DMS 273 treated with DMSO at 0.1 percent for 48 hours (cell line): ENCODE measurements around the gene SLC8A1.
A peak's percentile ranks its signal among the peaks of the same experiment; 100 is the strongest.

ENCODE experiments used
- DNase-seq: peaks from one replicate; lab custom pipeline; 2025; lab: John Stamatoyannopoulos, UW

Gene SLC8A1

DNA sequence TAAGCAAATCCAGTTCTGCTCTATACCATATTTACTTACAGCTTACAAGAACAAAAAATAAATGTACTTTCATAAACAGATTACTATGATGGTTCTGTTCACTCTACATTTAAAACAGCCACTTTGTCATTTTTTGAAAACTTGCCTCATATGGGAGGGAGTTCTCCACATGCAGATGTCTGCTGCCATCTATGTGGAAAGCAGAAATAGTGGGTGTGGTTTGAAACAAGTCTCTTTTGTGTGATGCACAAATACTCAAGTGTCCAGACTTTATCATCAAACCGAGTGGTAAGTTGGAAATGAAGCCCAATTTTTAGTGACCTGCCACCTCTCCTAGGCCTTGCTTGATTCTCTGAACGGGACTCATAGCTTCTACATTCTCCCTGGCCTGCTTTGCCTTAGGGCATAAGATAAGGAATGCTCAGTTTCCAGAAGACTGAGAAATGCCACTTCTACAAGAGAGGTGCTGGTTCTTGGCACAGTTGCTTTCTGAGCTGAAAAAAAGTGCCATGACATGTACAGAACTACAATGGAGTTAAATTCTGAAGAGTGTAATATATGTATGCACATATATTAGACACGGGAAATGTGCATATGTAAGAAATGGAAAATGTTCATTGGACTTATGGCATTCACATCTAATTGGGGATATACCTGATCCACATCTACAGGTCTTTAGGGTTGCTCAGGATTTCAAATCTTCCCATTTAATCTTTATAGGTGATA lies 221.0 kb downstream of the SLC8A1 start:
- DNase-seq: no peak

DNA sequence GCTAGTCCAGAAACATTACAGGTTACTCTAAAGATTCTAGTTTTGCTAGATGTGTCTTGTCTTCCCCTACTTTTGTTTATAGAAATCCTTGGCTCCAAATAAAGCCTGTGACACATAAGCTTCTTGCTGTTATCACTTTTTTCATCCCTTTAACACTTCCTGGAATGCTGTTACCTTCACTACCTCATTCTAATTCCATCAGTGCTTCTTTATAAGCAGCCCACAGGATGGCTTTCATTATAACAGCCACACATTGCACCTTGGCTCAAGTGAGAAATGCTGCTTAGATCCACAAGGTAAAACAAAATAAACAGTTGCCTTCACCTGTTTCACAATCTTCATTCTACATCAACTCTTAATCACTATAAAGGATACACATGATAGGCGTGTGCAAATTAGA lies 221.7 kb downstream of the SLC8A1 start:
- DNase-seq: no peak

DNA sequence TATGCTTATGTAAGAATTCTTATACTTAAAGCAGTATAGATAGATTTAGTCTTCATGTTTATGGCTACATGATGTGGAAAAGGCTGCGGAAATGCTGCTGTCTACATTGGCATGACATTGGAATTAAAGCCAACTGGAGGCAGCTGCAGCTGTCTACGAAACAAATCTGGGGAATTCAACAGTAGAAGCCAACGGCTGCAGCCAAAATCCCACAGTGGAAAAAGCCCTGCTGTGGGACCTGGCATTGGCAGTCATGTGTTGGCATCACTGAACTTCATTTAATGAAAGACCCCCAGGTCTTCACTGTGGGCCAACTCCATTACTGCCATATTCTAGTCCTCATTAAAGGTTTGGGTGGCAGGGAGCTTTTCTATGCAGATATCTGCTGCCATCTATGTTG lies 223.6 kb downstream of the SLC8A1 start:
- no peak for DNase-seq

DNA sequence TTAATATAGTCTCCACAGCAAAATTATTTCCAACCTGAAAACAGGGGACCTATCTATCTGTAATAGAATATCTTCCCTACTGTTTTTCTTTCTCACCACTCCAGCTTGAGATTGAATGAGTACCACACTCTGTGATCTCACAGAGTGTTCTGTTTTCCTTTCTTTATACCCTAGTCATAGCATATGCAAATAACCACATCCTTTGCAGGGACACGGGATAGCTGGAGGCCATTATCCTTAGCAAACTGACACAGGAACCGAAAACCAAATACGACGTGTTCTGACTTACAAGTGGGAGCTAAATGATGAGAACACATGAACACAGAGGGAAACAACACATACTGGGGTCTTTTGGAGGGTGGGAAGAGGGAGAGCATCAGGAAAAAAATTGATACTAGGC lies 224.7 kb downstream of the SLC8A1 start:
- DNase-seq: no peak

DNA sequence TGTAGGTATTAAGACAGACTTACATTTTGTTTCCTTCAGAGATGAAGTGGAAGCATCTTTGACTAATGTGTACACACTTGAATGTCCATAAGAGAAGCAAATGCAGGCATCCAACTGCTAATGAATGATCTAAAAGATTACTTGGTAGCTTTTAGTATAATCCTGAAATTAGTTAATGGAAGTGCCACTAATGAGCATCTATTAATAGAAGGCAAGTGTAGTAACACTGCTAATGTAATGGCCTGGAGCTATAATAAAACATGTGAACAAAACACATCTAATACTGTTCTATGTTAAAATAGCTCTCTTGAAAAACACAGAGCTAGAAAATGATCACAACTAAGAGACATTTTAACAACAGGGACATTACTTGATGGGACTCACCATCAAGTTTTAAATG lies 225.3 kb downstream of the SLC8A1 start:
- no peak for DNase-seq

DNA sequence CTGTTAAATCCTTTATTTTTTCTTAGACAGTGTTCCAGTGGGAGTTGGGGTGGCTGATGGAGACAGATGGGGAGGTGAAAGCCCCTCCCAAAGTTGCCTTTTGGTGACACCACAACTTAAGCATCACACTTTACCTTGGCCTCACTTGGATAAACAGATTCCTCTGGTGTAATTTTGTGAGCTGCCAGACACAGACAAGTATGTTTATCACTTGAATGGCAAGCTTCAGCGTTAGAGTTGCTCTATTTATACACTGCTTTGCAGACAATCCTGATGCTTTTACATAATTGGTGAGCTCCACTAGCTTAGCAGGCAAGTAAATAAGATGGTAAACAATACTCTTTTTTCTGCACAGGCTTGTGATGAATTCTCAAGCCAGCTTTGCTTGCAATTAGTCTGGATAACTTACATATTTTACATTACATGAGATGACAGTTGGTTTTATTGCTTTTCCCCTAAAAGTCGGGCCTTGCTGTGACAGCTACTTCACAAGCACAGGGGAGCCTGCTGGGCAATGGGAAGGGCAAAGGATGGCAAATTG lies 226.2 kb downstream of the SLC8A1 start:
- no peak for DNase-seq

DNA sequence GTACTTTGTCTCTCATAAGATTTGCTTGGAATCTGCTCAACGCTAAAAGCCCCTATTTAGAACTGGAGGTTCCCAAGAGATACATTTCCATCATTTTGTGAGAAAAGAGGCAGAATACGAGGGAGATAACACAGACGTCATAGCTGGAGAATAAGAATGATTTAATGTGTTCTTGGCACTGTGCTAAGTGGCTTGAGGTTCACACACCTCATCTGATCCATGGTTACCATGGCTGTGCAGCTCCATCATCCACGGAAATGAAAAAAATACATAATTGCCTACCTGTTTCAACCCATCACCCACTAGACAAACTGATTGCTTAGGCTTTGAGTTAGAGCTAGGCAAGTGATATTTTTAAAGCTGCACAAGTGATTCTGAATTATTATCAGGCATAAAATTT lies 227.6 kb downstream of the SLC8A1 start:
- no peak for DNase-seq

DNA sequence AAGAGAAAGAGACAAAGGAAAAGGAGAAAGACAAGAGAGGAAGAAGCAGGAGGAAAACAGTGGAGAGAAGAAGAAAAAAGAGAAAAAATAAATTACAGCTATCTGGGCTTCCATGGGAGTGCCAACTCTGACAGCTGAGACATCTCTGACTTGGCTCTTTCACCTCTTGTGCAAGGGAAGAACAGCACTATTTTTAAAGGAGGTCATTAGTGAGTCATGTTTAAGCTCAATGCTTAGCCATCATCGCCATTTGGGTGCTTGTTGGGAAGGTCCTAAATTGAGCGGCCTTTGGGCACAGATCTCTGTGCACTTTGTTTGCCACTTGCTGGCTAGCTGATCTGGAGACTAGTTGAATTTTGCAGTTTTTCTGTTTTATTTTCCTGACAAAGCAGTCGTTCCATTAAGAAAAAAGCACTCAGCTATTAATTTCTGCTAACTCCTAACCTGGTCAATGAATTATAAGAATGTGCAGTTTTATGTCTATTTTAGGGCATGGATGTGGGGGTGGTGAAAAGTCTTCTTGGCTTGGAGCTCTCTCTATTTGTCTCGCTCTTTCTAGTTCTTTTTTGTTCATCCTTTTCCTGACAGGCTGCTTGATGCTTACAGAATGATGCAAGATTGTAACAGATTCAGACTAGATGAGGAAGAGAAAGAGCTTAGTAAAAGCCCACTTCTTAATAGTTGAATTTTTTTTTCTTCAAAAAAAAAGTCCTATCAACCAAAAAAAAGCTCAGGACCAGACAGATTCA lies 231.5 kb downstream of the SLC8A1 start:
- no peak for DNase-seq

DNA sequence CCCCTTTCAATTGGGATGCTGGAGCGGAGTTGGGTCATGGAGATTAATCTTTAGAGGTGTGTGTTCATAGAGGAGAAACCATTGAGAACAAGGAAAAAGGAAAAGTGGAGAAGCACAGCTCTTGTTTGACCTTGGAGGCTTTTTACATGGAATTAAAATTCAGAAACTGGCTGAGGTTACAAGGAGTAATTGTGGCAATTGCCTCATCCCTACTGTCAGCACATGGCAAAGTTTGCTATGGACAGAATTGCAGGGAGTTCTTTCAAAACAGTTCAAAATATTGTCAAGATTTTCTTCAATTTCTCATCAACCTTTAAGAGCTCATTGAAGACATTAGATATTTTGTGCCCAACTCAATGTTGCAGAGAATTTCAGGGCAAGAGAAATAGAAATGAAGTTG lies 232.7 kb downstream of the SLC8A1 start:
- no peak for DNase-seq

DNA sequence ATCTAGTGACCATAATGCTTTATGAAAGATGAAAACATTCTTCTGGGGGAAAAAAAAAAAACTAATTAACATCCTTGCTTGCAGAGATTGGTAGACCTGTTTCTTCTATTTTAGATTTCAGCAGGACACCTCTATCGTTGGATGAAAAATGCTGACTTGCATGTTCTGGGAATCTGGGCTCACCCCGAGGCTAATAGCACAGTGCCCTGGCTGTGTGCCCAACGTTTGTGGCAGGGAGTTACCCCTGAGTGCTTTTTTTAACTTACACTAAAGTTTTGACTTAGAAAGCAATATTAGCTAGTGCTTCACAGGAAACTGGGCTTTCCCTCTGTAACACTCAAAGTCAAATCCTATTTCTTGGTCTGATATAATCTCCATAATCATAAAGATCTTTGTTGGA lies 233.2 kb downstream of the SLC8A1 start:
- DNase-seq: no peak

DNA sequence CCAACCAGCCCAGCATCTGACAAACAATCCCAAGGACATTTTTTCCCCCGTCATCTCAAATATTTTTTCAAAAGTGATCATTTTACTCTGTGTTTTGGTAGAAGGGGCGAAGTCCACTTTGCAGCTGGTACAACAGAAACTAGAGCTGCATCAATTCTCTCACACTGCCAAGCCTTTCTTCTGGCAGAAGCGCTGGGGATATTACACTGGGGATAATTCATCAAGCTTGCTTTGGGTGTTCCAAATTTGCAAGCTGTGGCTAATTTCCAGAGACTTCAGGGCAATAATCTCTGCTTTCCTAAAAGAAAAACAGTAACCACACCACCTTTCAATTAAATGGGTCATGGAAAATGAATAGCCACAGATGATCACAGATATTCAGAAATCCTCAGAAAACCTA lies 238.3 kb downstream of the SLC8A1 start:
- no peak for DNase-seq

DNA sequence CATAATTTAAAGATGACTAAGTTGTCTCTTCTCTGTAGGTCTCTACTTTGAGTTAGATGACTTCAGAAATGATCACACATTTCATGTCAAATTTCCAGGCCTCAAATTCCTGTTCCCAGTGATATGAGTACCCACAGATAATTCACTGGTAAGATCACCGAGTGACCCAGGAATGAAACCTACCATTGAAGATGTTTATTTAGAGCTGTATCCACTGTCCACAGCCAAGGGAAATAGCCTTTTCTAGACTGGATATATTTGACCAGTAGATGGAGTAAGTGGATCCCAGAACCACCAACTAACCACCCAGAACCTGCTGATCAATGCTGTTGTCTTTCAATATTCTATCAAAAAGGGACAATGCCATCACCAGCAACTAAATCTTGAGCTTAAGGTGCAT lies 238.8 kb downstream of the SLC8A1 start:
- DNase-seq: no peak

DNA sequence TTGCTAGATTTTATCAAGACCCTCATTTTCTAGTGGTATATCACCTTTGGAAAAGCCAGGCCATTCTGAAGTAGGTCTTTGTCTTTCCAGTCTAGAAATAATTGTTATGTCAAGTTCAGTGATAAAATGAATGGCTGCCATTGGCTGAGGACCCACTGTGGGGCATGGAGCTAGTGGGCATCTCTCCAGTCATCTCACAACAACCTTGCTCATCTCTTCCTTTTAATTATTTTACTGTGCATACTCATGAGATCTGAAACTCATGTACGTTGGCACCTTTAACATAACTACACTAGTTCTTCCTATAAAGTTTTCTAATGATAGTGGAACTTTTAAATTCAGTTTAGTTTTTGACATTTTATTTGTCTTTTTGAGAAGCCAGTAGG lies 240.9 kb downstream of the SLC8A1 start:
- no peak for DNase-seq

DNA sequence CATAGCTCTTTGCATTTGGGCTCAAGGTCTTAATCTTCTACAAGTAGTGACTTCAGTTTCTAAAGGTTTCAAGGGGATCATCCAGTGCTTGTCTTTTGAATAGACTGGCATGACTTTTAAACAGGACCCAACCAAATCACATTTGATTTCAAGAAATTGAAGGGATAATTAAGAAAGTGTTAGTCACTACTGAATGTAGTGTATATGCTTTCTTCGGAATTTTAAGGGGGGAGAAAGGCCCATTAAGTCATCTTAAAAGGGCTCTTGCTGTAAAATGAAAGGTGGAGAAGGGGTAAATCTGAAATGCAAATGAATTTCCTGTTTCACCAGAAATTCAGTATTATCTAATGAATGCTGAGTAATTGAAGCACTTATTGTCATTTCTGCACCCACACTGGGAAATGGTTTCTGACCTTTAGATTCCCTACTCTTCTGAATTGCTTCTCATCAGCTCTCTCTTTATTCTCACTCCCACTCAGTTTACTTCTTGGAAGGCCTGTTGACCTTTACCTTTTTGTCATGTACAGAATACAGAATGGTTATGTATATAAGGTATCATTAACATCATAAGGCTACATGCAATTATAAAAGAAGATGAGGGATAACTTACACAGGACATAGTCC lies 241.4 kb downstream of the SLC8A1 start:
- no peak for DNase-seq

DNA sequence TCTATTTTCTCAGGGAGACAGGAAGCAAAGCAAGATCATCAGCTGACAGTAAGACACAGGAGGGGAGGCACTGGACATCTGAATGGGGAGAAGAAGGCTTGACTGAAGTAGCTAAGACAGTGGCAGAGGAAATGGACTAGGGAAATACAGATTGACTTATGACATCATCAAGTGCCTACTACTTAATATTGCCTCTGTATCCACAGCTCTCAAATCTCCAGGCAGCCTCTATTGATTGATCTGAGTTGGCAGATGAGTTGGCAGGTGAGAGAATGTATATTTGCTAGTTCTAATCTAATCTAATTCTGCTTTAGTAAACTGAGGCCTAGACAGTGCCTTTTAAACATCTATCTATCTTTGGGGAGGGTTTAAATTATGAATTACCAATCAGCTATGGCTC lies 242.1 kb downstream of the SLC8A1 start:
- DNase-seq: no peak

DNA sequence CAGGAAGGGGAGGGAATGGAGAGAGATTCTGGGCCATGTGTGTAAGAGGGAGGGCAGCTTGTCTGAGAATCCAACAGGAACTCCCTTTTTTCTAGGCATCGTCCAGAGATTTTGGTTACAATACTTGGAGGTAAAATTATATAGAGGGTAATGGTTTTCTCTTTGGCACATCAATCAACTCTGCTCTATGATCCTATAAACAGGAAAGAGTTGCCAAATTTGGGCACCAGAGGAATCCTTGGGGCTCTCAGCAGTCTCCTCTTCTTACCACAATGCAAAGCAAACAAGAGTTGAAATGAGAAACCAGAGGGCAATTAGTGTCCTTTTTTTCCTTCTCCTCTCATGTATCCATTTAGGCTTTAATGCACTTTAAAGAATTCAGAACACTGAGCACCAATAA lies 243.4 kb downstream of the SLC8A1 start:
- no peak for DNase-seq

DNA sequence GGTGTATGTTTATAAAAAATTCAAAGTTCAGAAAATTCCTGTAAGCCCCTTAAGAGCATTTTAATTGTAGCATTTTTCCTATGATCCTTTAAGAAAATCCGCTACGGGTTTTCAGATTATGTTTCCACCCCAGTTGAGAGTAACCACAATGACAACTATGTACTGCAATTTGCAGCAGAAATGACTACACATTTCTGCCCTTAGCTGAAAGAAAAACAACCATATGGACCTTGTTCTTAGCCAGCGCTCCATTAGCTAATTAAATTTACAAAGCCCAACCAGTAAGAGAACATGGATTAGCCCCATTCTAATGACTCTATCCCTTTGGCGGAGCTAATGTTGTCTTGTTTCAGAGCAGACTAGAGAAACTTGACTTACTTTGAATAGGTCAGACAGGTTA lies 247.6 kb downstream of the SLC8A1 start:
- peak; percentile 62 for DNase-seq

DNA sequence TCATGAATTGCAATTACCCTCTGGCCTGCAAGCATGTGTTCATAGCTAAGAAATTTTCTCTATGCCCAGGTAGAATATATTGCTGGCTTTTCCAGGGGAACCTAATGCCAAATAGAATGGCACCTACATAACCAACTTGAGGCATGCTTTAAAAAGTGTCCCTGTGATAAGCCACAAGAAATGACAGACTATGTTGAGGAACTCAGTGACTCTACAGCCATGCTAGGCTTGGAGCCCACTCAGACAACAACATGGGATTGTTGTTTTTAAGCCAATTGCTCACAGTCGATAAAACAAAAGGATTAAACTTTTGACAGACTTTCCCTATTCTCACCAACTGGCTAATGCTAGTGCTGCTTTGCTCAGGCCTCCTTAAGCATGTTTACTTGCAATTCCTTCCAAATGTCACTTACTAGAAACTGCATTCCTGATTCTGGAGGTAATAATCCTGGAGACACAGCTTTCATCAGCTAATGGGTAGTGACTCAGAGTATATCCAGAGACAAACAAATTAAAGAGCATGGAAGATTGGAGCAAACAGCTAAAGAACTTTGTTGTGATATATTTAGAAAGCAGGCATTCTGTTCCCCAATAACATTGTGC lies 249.0 kb downstream of the SLC8A1 start:
- no peak for DNase-seq

DNA sequence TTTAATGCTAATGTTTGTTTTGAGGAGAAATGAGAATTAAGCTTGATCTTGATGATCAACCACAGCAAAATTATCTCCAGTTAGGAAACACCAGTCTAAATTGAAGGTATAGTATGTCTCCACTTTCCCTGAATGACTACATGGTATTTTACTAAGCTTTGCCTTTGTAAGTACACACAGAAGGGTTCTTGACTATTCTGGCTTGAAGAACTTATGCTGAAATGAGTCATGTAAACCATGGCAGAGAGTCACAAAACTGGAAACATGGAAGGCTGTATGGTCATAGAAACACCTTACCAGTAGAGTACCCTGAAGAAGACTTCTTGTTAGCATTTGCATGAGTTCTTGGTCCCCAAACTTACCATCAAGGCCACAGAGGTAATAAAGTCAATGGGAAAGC lies 250.5 kb downstream of the SLC8A1 start:
- DNase-seq: no peak

DNA sequence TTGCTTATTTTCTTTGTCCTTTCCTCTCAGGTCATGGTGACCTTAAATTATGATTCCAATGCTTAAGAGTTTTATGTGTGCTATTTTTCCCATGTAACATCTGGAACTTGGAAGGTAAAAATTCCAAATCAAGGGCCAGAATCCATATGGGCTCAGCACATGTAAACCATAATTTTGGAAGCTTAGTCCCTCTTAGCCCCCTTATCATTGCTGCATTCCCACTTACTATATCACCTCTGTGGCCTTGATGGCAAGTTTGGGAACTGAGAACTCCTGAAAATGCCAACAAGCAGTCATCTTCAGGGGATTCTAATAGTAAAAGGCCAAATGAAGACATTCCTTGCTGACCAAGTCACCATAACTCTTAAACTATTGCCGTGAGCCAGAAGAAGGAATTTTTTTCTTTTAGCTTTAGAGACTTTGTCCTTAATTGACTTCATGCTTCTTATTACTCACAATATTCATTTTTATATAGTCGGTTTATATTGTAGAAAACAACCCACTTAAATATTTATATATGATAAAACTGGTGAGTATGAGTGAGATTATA lies 251.4 kb downstream of the SLC8A1 start:
- no peak for DNase-seq

DNA sequence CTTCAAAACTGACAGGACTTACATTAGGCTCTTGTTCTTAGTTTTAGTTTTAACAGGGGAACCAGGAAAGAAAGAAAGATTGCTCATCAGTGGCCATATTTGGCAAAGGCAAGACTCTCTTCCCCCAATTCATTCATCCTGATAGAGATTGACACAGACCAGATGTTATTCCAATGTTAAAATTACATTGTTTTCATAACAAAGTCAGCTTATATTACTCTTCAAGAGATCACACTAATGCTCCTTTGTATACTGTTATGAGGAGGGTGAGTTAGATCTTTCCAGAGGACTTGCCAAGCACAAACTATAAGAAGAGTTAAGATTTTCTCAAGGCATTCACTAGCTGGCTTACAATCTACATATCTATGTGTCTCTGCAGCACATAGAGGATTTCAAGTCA lies 252.1 kb downstream of the SLC8A1 start:
- DNase-seq: no peak

DNA sequence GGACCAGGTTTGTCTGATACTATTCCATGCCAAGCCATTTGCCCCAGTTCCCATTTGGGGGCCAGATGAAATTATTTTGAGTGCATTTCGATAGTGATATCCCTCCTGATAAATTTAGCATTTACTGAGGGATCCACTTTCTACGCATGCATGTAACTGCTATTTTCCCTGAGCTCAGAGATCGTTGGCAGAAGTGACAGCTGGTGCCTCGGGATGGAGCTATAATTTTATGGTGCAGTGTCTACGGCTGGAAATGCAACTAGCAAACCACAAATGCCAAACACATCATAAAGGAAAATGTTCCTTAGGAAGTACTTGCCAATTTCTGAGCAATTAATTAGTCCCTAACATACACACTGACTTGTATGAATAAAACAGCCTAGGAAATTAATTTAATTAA lies 254.8 kb downstream of the SLC8A1 start:
- peak; percentile 49 for DNase-seq

DNA sequence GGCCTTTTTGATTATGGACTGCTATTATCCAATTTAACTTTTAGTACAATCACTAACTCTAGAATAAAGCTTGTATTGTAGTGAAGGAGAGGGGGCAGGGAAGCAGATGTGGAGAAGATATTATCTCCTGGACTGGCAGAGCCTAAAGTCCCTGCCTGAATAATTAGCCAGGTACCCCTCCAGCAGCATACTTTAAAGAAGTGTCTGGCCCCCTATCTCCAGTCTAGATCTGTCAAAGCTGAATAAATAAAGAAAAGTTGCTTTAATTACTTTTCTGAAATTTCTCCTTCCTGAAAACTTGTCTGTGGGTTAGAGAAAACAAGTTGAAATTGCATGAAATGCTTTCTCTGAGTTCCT lies 258.2 kb downstream of the SLC8A1 start:
- no peak for DNase-seq
